ENCODE data around the gene UBR7.

Gene UBR7

DNA sequence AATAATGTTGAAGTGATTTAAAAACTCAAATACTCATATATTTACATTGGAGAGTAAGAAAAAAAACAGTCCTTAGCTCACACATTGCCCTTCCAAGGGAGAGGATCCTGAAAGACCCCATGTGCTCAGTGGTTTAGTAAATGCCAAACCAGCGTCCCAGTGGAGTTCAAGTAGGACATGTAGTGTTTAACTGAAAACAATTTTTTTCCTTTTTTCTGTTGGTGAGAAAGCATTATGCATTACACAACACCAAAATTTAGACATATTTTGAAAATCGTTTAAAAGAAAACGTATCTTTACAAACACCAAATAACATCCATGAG lies 33.6 kb downstream of the UBR7 start:
- no peak overlapping the region for H3K27ac ChIP-seq (replicated peaks)
- no peak for TF ChIP-seq GABPA (IDR thresholded peaks at IDR 0.05; ENCODE audit: low read depth)
- no peak for TF ChIP-seq SPI1 (IDR thresholded peaks at IDR 0.05; ENCODE audit: borderline replicate concordance, low read depth)
- no peak for TF ChIP-seq REST (IDR thresholded peaks at IDR 0.05; ENCODE audit: insufficient replicate concordance, low read depth)
- no peak for TF ChIP-seq POLR2AphosphoS5 (IDR thresholded peaks at IDR 0.05; ENCODE audit: low read depth)
- no peak for TF ChIP-seq CTCF (IDR thresholded peaks at IDR 0.05; ENCODE audit: insufficient read depth, low read length)
- no peak overlapping the region for H3K4me3 ChIP-seq (replicated peaks; ENCODE audit: insufficient read depth, low read length)
- DNase-seq (ENCODE audit: low read depth in 1 of 2, low spot score in 1 of 2): no peak
- no peaks in the 10 kb centered on the region for H3K27me3 ChIP-seq (ENCODE audit: insufficient read depth, poor library complexity, severe bottlenecking)

GRCh38 chr14:93245764-93246420 lies 38.8 kb downstream of the UBR7 start:
- no peak overlapping the region for H3K4me3 ChIP-seq (replicated peaks; ENCODE audit: insufficient read depth, low read length)
- no peak for DNase-seq (ENCODE audit: low read depth in 1 of 2, low spot score in 1 of 2)
- H3K27me3 ChIP-seq (ENCODE audit: insufficient read depth, poor library complexity, severe bottlenecking): no peaks in the 10 kb centered on the region
- H3K27ac ChIP-seq (replicated peaks): no peak overlapping the region
- no peak for TF ChIP-seq POLR2AphosphoS5 (IDR thresholded peaks at IDR 0.05; ENCODE audit: low read depth)

GRCh38 chr14:93246534-93246933 lies 39.5 kb downstream of the UBR7 start:
- TF ChIP-seq REST (IDR thresholded peaks at IDR 0.05; ENCODE audit: insufficient replicate concordance, low read depth) (no peak), GABPA (IDR thresholded peaks at IDR 0.05; ENCODE audit: low read depth) (no peak), CTCF (IDR thresholded peaks at IDR 0.05; ENCODE audit: insufficient read depth, low read length) (no peak), POLR2AphosphoS5 (IDR thresholded peaks at IDR 0.05; ENCODE audit: low read depth) (no peak), SPI1 (IDR thresholded peaks at IDR 0.05; ENCODE audit: borderline replicate concordance, low read depth) (no peak)
- DNase-seq (ENCODE audit: low read depth in 1 of 2, low spot score in 1 of 2): no peak
- no peak overlapping the region for H3K4me3 ChIP-seq (replicated peaks; ENCODE audit: insufficient read depth, low read length)
- H3K27ac ChIP-seq (replicated peaks): no peak overlapping the region
- no peaks in the 10 kb centered on the region for H3K27me3 ChIP-seq (ENCODE audit: insufficient read depth, poor library complexity, severe bottlenecking)

- Histone ChIP-seq H3K27ac (replicated peaks) (no peak overlapping the region), H3K27me3 (ENCODE audit: insufficient read depth, poor library complexity, severe bottlenecking) (no peaks in the 10 kb centered on the region), H3K4me3 (replicated peaks; ENCODE audit: insufficient read depth, low read length) (no peak overlapping the region)
- DNase-seq (ENCODE audit: low read depth in 1 of 2, low spot score in 1 of 2): no peak
- TF ChIP-seq GABPA (IDR thresholded peaks at IDR 0.05; ENCODE audit: low read depth): no peak
- no peak for TF ChIP-seq REST (IDR thresholded peaks at IDR 0.05; ENCODE audit: insufficient replicate concordance, low read depth)
- no peak for TF ChIP-seq POLR2AphosphoS5 (IDR thresholded peaks at IDR 0.05; ENCODE audit: low read depth)
- TF ChIP-seq SPI1 (IDR thresholded peaks at IDR 0.05; ENCODE audit: borderline replicate concordance, low read depth): no peak
- no peak for TF ChIP-seq CTCF (IDR thresholded peaks at IDR 0.05; ENCODE audit: insufficient read depth, low read length)
Measured at GRCh38 chr14:93249128-93249831, 42.2 kb downstream of the UBR7 start.
